Amygdala (tissue), 56 donors: Measurements from ENCODE around the gene SYNC.
A peak's percentile ranks its signal among the peaks of the same experiment; 100 is the strongest.
"Not testable (repeated sequence)": the region's sequence is repeated elsewhere in the genome, so short reads cannot be mapped to it uniquely, and the experiment has no call there.

Source experiments
- DNase-seq, 56 donors: peaks; one replicate each; lab custom pipeline; 2025; lab: John Stamatoyannopoulos, UW

The SYNC gene

DNA sequence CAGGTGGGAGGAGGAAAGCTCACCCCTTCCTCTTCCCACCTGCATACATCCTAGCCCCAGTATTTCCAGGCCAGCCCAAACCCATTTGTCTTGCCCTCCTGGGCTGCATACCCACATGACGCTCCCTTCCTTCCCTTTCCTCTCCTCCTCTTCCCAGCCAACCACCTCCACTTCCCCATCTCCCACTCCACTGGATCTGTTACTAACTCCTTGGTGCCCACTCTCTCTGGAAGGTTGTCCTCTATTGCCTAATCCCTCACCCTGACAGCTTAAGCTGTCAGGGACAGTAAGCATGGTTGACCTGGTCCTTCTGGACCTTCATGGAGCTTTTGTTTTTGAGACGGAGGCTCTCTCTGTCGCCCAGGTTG is 23.0 kb upstream of the SYNC start:
- DNase-seq: no peak

DNA sequence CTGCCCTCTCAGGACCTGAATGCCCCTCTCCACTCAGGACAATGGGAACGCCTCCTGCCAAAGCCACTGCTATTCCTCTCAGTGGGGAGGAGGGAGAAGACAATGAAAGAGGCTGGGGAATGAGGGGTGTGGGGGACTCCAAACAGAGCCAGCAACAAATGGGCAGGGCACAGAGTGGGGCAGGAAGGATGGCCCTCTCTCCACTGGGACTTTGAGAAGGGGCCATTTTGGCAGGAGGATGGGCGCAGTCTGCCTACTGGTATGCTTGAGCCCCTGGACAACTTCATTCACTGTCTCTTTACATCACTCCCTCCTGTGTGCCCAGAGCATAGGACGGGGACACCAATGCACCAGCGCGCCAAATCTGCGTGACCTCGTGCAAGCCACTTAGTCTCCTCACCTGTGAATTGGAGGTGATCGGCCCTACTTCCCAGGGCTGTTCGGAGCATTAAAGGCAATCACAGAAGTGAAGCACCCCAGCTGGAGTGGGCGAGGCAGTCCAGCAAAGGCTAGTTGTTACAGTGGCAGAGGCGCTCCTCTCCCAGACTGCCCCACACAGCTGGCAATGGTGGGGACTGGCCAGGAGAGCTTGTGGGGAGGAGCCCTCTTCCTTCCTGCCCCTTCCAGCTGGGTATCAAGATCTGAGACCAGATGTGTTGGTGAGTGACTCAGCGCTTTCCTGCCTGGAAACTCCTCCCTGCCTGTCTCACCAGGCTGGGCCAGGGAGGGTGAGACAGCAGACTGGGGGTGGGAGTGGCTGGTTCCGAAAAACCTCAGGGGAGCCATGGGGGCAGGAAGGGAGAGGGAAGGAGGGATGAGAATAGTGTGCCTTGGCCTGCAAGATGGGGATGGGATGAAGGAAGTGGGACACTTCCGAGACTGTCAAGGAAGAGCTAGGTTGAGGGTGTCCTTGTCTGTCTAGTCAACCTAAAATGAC is 22.4 kb upstream of the SYNC start:
- DNase-seq: peak in 1 of 56 donors; percentile 5

DNA sequence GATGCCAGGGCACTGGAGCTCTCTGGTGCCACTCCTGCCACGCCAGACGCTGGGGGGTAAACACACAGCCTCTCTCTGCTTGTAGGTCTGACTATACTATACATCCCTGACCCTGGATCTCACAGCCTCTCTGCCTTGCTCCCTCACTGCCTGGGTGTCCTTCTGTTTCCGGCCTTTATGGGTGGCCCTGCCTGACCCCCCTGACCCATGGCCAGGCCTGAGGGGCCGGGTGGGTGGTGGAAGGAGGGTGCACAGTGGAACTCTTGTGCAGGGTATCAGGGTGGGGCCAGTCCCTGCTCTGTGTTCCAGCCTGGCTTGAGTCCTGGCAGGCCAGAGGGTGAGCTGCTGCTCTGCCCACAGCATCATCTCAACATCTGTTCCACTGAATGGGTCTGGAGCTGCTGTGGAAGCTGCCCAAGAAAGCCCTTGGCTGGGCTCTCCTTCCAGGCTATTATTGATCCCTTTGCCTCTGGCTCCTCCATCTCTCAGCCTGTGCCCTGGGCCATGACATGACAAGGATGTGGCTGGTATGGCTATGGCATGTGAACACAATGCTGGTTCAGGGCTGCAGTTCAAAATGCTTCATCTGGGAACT is 17.2 kb upstream of the SYNC start:
- DNase-seq: no peak

DNA sequence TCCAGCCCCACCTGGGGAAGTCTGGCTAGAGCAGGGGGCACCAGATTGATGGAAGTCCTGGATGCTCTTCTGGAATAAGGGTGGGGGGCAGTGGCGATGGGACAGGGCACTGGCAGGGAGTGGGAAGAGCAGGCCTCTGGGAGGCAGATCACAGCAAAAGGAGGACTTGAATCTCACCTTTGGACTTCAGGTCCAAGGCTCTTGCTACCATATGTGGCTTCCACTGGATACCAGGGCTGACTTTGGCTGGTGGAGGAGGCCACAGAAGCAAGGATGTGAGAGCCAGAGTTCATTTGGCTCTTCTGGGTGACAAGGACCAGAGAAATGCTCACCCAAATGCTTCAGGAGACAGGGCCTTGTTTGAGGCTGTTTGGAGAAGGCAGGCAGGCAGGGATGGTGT is 16.0 kb upstream of the SYNC start:
- no peak for DNase-seq

DNA sequence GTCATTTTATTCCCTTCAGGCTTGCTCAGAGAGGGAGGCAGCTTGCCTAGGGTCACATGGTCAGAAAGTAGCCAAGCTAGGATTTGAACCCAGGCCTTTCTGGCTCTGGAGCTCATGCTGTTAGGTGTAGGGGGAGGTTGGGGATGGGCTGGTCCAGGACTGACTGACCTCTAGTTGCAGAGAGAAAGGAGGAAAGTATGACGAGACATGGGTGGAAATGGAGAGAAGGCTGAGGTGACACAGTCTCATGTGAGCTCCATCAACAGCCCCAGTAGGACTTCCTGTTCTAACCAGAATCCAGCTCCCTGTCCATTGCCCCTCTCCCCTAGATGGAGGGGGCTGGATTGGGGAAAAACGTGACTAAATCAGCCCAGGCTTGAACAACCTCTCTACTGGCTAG is 15.5 kb upstream of the SYNC start:
- DNase-seq: no peak

GRCh38 chr1:32717503-32717902 is 14.9 kb upstream of the SYNC start:
- DNase-seq: no peak

DNA sequence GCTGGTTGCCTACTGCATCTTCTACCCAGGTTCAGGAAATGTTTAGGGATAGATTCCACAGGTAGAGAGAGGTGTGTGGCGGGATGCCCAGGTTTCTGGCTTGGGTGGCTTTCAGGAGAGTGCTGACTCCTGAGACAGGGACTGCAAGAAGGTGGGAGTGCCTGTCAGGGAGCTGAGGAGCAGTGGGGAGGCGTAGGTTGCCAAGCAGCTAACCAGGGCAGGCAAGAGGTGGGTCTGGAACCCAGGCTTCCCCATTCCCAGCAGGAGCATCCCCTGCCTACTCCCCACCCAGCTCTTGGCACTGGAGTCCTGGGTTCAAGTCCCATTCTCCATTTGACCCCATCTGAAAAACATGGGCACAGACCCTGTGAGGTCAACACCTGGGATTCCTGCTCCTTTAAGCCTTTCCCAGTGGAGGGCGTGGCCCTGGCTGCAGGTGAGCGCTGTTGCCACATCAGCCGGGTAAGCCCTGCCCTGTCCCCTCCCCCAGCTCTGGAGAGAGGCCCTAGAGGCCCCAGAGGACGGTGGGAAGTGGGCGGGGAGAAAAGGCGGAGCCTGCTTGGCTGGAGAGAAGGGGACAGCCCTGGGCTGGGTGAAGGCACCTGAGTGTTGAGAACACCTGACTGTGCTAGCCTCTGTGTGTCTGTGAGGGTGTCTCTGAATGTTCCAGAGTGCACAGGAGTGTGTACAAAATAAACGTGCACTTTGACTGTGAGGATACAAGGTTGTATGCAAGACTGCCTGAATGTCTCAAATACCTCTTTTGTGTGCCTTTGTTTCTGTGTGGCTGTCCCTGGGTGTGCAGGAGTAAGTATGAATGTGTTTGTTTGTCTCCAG is 14.0 kb upstream of the SYNC start:
- peak in 6 of 56 donors; percentile 4 to 26 (median 11) for DNase-seq

- DNase-seq: no peak
Measured at GRCh38 chr1:32715901-32716311, 13.3 kb upstream of the SYNC start.

DNA sequence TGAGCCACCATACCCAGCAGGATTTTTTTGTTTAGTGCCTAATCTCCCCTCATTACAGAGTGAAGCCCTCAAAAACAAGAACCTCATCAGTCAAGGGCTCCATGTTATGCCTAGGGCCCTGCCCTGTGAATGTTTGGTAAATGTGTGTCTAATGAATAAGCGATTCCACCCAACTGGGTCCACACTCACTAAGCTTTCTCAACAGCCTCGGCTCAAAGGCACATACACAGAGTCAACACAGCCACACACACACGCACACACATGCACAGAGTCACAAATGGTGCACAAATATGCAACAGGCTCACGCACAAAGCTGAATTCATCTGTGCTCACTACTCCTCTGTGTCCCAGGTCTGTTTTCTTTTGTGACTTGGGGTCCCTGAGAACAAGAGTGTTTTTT is 11.7 kb upstream of the SYNC start:
- no peak for DNase-seq

- DNase-seq: no peak
Measured at GRCh38 chr1:32713081-32713480, 10.5 kb upstream of the SYNC start.

- DNase-seq: not testable (repeated sequence)
Measured at GRCh38 chr1:32711221-32711620, 8.7 kb upstream of the SYNC start.

DNA sequence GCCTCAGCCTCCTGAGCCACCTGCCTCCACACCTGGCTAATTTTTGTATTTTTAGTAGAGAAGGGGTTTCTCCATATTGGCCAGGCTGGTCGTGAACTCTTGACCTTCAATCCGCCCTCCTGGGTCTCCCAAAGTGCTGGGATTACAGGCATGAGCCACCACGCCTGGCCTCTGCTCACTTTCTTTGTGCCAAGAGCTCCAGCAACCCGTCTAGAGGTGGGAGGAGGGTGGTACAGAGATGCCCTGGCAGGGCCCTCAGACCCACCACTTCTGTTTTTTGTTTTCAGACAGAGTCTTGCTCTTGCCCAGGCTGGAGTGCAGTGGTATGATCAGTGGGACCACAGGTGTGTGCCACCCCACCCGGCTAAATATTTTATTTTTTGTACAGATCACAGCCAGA is 6.9 kb upstream of the SYNC start:
- DNase-seq: no peak

DNA sequence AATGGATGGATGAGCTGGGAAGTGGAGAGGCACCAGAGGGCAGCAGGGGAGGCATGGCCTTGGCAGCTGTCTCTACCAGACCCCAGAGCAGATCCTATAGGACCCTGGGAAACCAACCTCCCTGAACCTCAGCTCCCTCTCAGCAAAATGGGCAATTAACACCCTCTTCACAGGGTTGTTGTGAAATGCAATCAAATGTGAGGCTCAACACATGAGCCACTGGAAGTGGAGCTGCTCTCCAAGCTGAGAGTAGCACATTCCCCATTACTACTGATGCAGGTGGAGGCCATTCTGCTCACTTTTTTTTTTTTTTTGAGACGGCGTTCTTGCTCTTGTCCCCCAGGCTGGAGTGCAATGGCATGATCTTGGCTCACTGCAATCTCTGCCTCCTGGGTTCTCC is 6.5 kb upstream of the SYNC start:
- no peak for DNase-seq

DNA sequence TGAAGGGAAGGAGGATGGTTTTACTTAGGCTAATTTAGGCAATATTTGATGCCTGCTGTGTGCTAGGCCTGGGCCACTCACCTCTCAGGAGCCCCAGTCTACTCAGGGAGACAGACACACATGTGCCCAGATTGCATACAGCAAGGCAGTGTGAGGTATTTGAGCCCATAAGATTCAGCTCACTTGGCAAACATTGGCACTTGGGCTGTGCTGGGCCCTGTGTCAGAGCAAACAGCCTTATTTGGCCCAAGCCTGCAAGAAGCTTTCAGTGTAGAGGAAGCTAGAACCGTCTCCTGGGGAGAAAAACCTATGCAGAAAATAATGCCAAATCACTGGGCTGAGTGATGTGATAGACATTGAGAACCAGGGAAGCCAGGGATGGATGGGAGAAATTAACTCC is 3.9 kb upstream of the SYNC start:
- DNase-seq: no peak

- DNase-seq: no peak
Measured at GRCh38 chr1:32705516-32705915, 2.9 kb upstream of the SYNC start.

DNA sequence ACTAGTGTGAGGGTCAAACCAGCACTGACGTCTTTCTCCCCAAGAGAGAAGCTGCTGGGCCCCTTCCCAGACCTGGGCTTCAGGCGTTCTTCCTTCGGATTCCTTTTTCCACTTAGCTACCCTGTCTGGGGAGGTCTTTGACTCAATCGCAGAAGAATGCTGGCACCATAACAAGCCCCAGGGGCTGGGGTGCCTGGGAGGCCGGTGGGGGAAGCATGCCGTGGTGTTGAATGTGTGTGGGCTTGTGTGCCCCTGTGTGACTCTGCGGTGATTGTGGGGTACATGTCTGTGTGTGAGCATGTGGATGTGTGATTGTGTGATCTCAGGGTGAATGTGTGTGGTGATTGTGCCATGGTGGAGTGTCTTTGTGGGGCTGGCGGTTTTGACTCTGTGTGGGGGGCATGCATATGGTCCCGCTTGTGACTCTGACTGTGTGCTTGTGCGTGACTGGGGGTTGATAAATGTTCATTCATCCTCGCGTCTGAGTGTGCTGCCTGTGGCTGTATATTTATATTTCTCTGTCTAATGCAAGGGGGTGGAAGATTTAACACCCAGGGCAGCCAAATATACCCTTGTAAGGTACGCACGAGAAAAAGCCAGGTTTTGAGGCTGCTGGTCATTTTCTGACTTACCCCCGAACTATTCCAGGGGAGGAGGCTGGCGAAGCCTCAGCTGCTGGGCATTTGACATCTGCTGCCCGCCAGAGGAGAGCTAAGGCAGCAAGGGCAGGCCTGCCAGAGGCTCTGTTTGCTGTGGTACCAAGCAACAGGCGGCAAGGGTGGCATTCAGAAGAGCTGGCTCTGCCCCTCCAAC is 1.1 kb upstream of the SYNC start:
- DNase-seq: peak in 18 of 56 donors; percentile 8 to 61 (median 32)

DNA sequence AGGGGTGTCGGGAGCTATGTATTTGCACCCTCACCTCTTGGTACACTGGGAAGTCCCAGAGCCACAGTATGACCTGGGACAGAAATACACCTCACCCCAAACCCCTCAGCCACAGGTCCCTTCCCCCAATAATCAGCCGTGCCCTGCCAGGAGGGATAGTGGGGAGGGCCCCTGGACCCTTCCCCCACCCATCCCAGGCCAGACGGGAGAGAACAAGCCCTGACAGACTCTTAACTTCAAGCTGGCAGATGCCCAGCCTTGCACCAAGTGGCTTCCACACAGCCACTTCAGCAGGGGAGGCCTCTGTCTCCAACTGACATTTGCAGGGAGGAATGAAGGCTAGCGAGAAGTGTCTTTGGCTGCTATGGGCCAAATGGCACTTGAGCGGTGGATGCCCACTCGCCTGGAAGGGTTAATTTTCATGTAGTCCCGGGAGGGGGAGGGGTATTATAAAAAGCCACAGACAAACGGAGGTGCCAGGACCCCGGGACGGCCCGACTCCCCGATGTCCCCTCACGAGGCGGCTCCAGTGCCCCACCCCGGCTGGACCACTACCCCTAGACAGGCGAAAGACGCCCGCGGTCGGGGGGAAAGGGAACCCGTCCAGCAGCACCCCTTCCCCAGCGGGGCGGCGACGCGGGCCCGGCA is 495 bp downstream of the SYNC start:
- DNase-seq: peak in 8 of 56 donors; percentile 11 to 64 (median 30)

DNA sequence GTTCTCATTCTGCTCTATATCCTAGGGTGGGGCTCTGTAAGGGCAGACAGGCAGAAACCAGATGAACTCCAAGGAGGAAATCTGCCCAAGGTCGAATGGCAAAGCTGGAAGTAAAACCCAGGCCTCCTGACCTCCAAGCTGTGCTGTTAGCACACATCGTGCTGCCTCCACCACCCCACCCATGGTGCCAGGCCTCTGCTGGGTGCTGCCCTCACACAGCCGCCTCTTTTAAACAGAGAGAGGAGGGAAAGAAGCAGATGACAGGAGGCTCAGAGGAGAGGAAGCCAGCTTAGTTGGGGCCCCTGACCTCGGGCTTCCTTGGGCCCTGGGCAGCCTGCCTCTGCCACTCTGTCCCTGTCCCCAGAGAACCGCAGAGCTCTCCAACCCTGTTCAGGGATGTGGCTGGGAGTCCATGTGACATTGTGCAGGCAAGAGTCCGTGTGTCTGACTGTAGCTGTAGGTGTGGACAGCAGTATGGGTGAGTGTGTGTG is 1.1 kb downstream of the SYNC start:
- peak in 1 of 56 donors; percentile 34 for DNase-seq

- DNase-seq: not testable (repeated sequence)
Measured at GRCh38 chr1:32696996-32697395, 5.6 kb downstream of the SYNC start.

- DNase-seq: no peak
Measured at GRCh38 chr1:32696041-32696440, 6.5 kb downstream of the SYNC start.
